Lung (tissue), 12 donors: Measurements from ENCODE around the gene CRKL. TPM values are rescaled to one million over a fixed set of nuclear protein-coding genes. Genes with fewer than 3 reads are reported as not detected.

Experiments used
- ATAC-seq: fragments of 200-7000 bp; cut with Tn5 transposase; one replicate; pipeline ENCODE4 v1.9.1; 2020; ENCODE audit warnings: moderate number of reproducible peaks; ENCODE audit not compliant: insufficient read depth, low FRiP score
- DNase-seq, 3 donors: peaks; one replicate each; pipeline ENCODE4 v3.0.0-alpha.2; 2013 to 2017
- H3K27ac ChIP-seq, 2 donors: one replicate each; pipeline ENCODE4 v1.5.1; 2013; ENCODE audit warnings: mild to moderate bottlenecking in 2 of 2, moderate library complexity in 2 of 2, control low read depth in 1 of 2, inconsistent platforms in 1 of 2, low read depth in 1 of 2, low read length in 1 of 2
- H3K27me3 ChIP-seq, 3 donors: one replicate each; pipeline ENCODE4 v1.5.1; 2013; ENCODE audit warnings: low read length in 2 of 3; ENCODE audit not compliant: control insufficient read depth in 3 of 3, insufficient read depth in 3 of 3
- H3K36me3 ChIP-seq, 4 donors: one replicate each; pipeline ENCODE4 v1.5.1; 2013; ENCODE audit warnings: low read length in 4 of 4, mild to moderate bottlenecking in 1 of 4, moderate library complexity in 1 of 4; ENCODE audit not compliant: control insufficient read depth in 4 of 4, insufficient read depth in 4 of 4
- H3K4me1 ChIP-seq, 5 donors: one replicate each; pipeline ENCODE4 v1.5.1; 2013; ENCODE audit warnings: low read length in 5 of 5, mild to moderate bottlenecking in 2 of 5, moderate library complexity in 1 of 5; ENCODE audit not compliant: control insufficient read depth in 5 of 5, insufficient read depth in 5 of 5
- H3K4me3 ChIP-seq: one replicate; pipeline ENCODE4 v1.5.1; 2013; ENCODE audit warnings: mild to moderate bottlenecking, control low read depth, moderate library complexity
- H3K9ac ChIP-seq, 2 donors: one replicate each; pipeline ENCODE4 v1.5.1; 2013; ENCODE audit warnings: low read length in 2 of 2, control low read depth in 1 of 2; ENCODE audit not compliant: insufficient read depth in 1 of 2
- H3K9me3 ChIP-seq, 4 donors: one replicate each; pipeline ENCODE4 v1.5.1; 2013; ENCODE audit warnings: low read length in 3 of 4, mild to moderate bottlenecking in 1 of 4, moderate library complexity in 1 of 4; ENCODE audit not compliant: control insufficient read depth in 4 of 4, insufficient read depth in 3 of 4
- WGBS, 2 donors: extraction: QIAGEN DNeasy Blood & Tissue Kit; methylation state at CpG; one replicate each; pipeline ENCODE4 v1.1.7; 2013; 5-methylcytosine and 5-hydroxymethylcytosine counted together
- polyA plus RNA-seq, 2 donors: library from polyadenylated mRNA; stranded (reverse); fragments of 200-250 nt; gene quantifications; one replicate each; pipeline ENCODE4 v1.2.1, GENCODE V29; 2013
- total RNA-seq, 2 donors: library from RNA; depleted of rRNA in 1 of 2; stranded (reverse); fragments of >200 nt in 1 of 2; gene quantifications; one replicate each; pipeline ENCODE4 v1.2.1, GENCODE V29; 2014 to 2021
- TF ChIP-seq, protein P1 (sequence below): IDR thresholded peaks from 2 replicates; pipeline ENCODE4 v1.5.1; 2012; ENCODE audit warnings: mild to moderate bottlenecking; ENCODE audit errors: control extremely low read depth, extremely low read depth
- donor health status: control.
- donor health status: control.
- donor health status: Bipolar disorder and iron deficiency.
- donor health status: healthy.
- donor health status: DM: yes; HTN: yes; CAD: no.

CRKL gene
- total and polyA plus RNA-seq, 4 donors, result 18.3 to 58.6 (median 39.1) TPM

DNA sequence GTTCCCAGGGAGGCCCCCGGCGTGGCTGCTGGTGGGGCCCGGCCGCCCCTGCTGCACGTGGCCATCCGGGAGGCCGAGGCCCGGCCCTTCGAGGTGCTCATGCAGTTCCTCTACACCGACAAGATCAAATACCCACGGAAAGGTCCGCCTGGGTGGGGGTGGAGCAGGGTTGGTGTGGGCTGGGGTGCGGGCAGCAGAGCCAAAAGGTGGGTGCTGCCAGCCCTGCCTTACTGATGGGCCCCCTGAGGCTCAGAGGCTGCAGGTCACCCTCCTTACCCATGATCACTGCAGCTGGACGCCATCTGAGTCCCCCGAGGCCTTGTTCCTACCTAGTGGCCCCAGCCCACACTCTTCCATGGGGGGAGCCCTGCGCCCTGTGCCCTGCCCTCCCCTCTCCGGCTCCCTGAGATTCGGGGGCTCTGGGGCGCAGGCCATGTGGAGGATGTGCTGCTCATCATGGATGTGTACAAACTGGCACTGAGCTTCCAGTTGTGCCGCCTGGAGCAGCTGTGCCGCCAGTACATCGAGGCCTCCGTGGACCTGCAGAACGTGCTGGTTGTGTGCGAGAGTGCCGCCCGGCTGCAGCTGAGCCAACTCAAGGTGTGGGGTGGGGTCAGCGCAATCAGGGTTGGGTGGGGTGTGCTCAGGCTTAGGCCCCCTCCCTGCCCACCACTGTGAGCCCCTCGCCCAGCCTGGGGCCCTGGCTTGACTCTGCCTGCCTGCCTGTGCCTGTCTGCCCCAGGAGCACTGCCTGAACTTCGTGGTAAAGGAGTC lies 77.1 kb downstream of the CRKL start:
- 93 to 94% methylated on average over 30 of the region's 30 CpGs for WGBS, 2 donors
- TF ChIP-seq, protein P1, sequence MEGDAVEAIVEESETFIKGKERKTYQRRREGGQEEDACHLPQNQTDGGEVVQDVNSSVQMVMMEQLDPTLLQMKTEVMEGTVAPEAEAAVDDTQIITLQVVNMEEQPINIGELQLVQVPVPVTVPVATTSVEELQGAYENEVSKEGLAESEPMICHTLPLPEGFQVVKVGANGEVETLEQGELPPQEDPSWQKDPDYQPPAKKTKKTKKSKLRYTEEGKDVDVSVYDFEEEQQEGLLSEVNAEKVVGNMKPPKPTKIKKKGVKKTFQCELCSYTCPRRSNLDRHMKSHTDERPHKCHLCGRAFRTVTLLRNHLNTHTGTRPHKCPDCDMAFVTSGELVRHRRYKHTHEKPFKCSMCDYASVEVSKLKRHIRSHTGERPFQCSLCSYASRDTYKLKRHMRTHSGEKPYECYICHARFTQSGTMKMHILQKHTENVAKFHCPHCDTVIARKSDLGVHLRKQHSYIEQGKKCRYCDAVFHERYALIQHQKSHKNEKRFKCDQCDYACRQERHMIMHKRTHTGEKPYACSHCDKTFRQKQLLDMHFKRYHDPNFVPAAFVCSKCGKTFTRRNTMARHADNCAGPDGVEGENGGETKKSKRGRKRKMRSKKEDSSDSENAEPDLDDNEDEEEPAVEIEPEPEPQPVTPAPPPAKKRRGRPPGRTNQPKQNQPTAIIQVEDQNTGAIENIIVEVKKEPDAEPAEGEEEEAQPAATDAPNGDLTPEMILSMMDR, result no peak
- DNase-seq (no peak), ATAC-seq (no peak)
- peaks cover 3 to 73% (median 10%) of the 10 kb centered on the region in 4 donors for H3K36me3 ChIP-seq
- no peak overlapping the region for H3K27ac ChIP-seq
- H3K9me3 ChIP-seq, result no peaks in the 10 kb centered on the region
- H3K4me3 ChIP-seq, result no peak overlapping the region
- H3K9ac ChIP-seq, result no peak overlapping the region
- H3K27me3 ChIP-seq, result no peaks in the 10 kb centered on the region
- peaks cover 0 to 1% (median 0%) of the 10 kb centered on the region in 5 donors for H3K4me1 ChIP-seq

DNA sequence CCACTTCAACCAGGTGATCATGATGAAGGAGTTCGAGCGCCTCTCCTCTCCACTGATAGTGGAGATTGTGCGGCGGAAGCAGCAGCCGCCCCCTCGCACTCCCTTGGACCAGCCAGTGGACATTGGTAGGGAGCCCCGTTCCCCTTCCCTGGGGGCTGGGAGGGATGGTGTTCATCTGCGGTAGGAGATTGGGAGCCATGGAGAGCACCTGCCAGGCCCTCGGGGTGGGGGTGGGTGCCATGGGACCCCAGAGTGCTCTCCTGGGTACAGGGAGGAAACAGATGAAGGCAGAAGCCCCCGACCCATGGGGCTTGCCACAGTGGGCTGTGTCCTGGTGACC lies 77.7 kb downstream of the CRKL start:
- TF ChIP-seq, protein P1, result no peak
- H3K36me3 ChIP-seq, result peaks cover 3 to 78% (median 10%) of the 10 kb centered on the region in 4 donors
- DNase-seq, result no peak

DNA sequence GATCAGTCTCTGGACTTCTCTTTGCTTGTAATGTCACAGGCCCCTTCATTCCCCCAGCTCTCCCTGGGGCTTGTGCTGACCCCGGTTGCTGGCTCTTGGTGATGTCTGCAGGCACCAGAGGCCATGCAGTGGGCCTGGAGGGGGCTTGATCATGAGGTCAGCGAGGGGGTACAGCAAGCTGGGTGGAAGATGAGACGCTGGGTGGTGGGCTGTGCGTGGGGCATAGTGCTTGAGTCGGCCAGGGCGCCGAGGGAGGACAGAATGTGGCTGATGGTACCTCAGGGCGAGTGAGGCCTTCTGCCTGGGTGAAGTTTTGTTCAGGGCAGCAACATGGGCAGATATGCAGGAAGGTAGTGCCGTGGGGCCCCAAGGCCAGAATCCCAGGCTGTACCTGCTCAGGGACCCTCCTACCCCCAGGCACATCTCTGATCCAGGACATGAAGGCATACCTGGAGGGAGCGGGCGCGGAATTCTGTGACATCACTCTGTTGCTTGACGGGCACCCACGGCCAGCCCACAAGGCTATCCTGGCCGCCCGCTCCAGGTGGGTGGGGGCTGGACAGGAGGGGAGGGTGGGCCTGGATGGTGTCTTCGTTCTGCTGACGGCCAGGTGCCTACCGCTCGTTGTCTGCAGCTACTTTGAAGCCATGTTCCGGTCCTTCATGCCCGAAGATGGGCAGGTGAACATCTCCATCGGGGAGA lies 78.3 kb downstream of the CRKL start:
- no peaks in the 10 kb centered on the region for H3K9me3 ChIP-seq
- DNase-seq, result no peak
- TF ChIP-seq, protein P1, result no peak
- H3K4me3 ChIP-seq, result no peak overlapping the region
- ATAC-seq, result no peak
- 94 to 95% methylated on average over 23 of the region's 23 CpGs for WGBS, 2 donors
- H3K4me1 ChIP-seq, result peaks cover 0 to 10% (median 7%) of the 10 kb centered on the region in 5 donors
- H3K9ac ChIP-seq, result no peak overlapping the region
- no peaks in the 10 kb centered on the region for H3K27me3 ChIP-seq
- peaks cover 3 to 83% (median 11%) of the 10 kb centered on the region in 4 donors for H3K36me3 ChIP-seq
- no peak overlapping the region for H3K27ac ChIP-seq

More for the DNA sequence above, 77.7 kb downstream of the CRKL start:
- Histone ChIP-seq H3K9ac (no peak overlapping the region), H3K9me3 (no peaks in the 10 kb centered on the region), H3K4me1 (peaks cover 0 to 3% (median under 1%) of the 10 kb centered on the region in 5 donors), H3K27ac (no peak overlapping the region), H3K27me3 (no peaks in the 10 kb centered on the region), H3K4me3 (no peak overlapping the region)
- 94 to 96% methylated on average over 10 of the region's 10 CpGs for WGBS, 2 donors
- no peak for ATAC-seq
